ENCODE results near the gene COBLL1. TPM values are rescaled to one million over a fixed set of nuclear protein-coding genes. Genes with fewer than 3 reads are reported as not detected.

COBLL1 gene
- total RNA-seq, 2 experiments from 2014 or later = not detected

GRCh38 chr2:164846276-164846675 lies 4.7 kb upstream of the COBLL1 start:
- Mint-ChIP-seq H3K27ac (no peak overlapping the region), H3K27me3 (peaks cover 28% of the 10 kb centered on the region), H3K36me3 (no peaks in the 10 kb centered on the region), H3K4me1 (peaks cover 2% of the 10 kb centered on the region), H3K9me3 (ENCODE audit: low read depth) (no peaks in the 10 kb centered on the region), H3K4me3 (no peak overlapping the region)
- DNase-seq (no peak), ATAC-seq (no peak)
- CTCF ChIA-PET = no interaction called here

- Mint-ChIP-seq H3K4me3 (no peak overlapping the region), H3K4me1 (peaks cover 8% of the 10 kb centered on the region), H3K27ac (no peak overlapping the region), H3K36me3 (no peaks in the 10 kb centered on the region), H3K27me3 (peaks cover 40% of the 10 kb centered on the region), H3K9me3 (ENCODE audit: low read depth) (no peaks in the 10 kb centered on the region)
- ATAC-seq = no peak
- DNase-seq = no peak
- CTCF ChIA-PET = no interaction called here
These were observed 1.8 kb upstream of the COBLL1 start for GRCh38 chr2:164843346-164843911.

- H3K4me1 Mint-ChIP-seq = peaks cover 8% of the 10 kb centered on the region
- CTCF ChIA-PET = interaction anchor here (1.0 to 1.2 kb wide), 4 partner anchors 10 to 54 kb away, joined by 3 read pairs; no protein-coding TSS in a partner anchor
- no peak overlapping the region for H3K27ac Mint-ChIP-seq
- no peak overlapping the region for H3K4me3 Mint-ChIP-seq
- peaks cover 45% of the 10 kb centered on the region for H3K27me3 Mint-ChIP-seq
- ATAC-seq (no peak), DNase-seq (no peak)
- no peaks in the 10 kb centered on the region for H3K9me3 Mint-ChIP-seq (ENCODE audit: low read depth)
- H3K36me3 Mint-ChIP-seq = no peaks in the 10 kb centered on the region
These were observed 972 bp upstream of the COBLL1 start for GRCh38 chr2:164842624-164842966.

DNA sequence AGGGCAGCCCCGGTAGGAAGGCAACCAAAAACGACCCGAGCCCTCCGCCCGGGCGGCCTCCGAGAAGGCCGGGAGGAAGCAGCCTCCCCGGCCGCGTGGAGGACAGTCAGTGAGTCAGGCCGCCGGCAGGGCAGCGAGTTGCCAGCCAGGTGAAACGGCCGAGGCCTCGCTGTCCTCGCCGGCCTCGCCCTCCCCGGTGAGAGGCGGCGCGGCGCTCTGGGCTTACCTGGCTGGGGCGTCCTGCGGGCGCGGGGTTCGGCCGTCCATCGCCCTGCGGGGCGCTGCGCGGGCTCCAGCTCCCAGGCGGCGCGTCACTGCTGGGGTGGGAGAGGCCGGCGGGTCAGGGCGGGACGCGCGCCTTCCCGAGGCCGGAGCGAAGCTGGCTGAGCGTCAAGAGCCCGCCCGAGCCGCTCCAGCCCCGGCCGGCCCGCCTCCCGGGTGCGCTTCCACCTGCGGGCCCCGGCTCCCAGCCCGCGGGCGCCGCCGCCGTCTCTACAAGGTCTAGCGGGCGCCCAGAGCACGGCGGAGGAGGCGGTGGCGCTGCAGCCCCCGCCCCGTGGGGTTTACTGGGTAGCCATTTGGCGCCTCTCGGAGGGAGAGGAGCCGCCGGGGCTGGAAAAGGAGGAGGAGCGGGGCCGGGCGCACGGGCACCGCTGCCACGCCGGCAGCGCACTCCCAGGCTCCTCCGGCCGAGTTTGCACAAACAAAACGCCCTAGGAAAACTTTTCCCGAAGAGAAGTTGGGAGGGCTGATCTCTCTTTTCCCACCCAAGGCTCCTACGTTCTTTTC lies 499 bp downstream of the COBLL1 start:
- peak; percentile 40 for DNase-seq
- ATAC-seq = peak; percentile 78
- H3K4me1 Mint-ChIP-seq = peaks cover 8% of the 10 kb centered on the region
- no peak overlapping the region for H3K27ac Mint-ChIP-seq
- H3K27me3 Mint-ChIP-seq = peaks cover 45% of the 10 kb centered on the region
- no peaks in the 10 kb centered on the region for H3K9me3 Mint-ChIP-seq (ENCODE audit: low read depth)
- CTCF ChIA-PET = interaction anchor here (0.9 to 1.7 kb wide), 7 partner anchors 9 to 127 kb away, joined by 3 to 4 read pairs (median 3); no protein-coding TSS in a partner anchor
- no peaks in the 10 kb centered on the region for H3K36me3 Mint-ChIP-seq
- peak overlapping the region; percentile 50 for H3K4me3 Mint-ChIP-seq

DNA sequence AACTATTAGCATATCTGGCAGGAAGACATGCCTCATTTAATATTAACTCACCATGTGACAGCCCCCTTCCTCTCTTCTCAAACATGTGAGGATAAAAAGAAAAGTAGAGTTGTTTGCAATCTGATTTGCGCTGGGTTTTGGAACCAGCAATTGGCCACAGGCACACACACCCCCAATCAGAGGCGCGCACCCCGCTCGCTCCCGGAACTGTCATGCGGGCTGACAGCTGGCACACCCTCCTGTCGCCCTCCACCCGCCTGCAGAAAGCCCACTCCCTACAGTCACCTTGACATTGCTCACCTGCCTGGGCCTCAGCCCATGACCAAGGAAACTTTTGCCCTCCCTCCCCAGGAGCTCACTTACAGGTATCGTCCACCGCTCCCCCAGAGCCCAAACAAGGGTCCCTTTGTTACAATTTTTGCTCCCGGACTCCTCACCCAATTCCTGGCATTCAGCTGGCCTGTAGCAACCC lies 1.1 kb downstream of the COBLL1 start:
- no peaks in the 10 kb centered on the region for H3K9me3 Mint-ChIP-seq (ENCODE audit: low read depth)
- H3K36me3 Mint-ChIP-seq = no peaks in the 10 kb centered on the region
- H3K4me3 Mint-ChIP-seq = peak overlapping the region; percentile 43
- CTCF ChIA-PET = interaction anchor here (1.7 kb wide), 1 partner anchor 19 kb away, joined by 4 read pairs; no protein-coding TSS in a partner anchor
- DNase-seq (no peak), ATAC-seq (no peak)
- H3K4me1 Mint-ChIP-seq = peaks cover 8% of the 10 kb centered on the region
- H3K27ac Mint-ChIP-seq = no peak overlapping the region
- H3K27me3 Mint-ChIP-seq = peaks cover 45% of the 10 kb centered on the region

DNA sequence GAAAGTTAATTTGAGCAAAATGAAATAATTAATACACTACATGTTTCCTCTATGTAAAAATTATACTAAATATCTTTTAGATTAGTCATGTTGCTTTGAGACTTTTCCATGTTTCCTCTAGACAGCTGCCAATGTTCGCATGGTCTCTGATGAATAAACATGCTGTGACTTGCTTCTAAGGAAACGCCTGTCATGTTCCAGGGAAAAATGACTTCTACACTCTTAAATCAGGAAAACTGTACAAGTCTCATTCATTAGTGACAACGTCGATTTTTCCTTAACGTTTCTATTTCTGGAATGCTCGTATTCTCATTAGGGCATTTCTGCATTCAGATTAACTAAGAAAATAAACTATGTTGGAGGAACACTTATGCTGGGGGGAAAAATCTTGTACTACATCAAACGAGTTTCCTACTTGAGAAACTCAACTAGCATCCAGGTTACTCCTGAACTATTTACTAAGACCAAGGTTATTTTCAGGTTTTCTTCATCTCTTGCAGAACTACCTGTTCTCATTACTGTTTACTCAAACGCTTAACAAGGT lies 1.6 kb downstream of the COBLL1 start:
- Mint-ChIP-seq H3K27me3 (peaks cover 48% of the 10 kb centered on the region), H3K36me3 (no peaks in the 10 kb centered on the region), H3K9me3 (ENCODE audit: low read depth) (no peaks in the 10 kb centered on the region), H3K4me1 (peaks cover 8% of the 10 kb centered on the region), H3K27ac (no peak overlapping the region), H3K4me3 (peak overlapping the region; percentile 43)
- no peak for ATAC-seq
- no peak for DNase-seq
- CTCF ChIA-PET = no interaction called here

DNA sequence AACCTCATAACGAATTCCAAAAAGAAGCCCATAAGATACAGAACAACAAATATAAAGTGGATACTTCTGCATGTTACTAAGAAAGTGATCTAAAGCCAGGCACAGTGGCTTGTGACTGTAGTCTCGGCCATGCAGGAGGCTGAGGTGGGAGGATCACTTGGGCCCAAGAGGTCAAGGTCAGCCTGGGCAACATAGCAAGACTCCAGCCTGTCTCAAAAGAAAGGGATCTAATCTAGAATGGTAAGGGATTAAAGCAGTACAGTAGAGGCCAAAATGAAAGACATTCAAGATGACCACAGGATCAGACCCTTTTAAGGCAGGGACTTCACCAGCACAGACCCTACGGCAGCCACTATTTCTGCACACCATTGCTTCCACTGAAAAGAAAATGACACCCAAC lies 3.8 kb downstream of the COBLL1 start:
- CTCF ChIA-PET = no interaction called here
- Mint-ChIP-seq H3K36me3 (no peaks in the 10 kb centered on the region), H3K9me3 (ENCODE audit: low read depth) (no peaks in the 10 kb centered on the region), H3K4me1 (peaks cover 8% of the 10 kb centered on the region), H3K4me3 (no peak overlapping the region), H3K27ac (no peak overlapping the region), H3K27me3 (peaks cover 36% of the 10 kb centered on the region)
- ATAC-seq = no peak
- no peak for DNase-seq

DNA sequence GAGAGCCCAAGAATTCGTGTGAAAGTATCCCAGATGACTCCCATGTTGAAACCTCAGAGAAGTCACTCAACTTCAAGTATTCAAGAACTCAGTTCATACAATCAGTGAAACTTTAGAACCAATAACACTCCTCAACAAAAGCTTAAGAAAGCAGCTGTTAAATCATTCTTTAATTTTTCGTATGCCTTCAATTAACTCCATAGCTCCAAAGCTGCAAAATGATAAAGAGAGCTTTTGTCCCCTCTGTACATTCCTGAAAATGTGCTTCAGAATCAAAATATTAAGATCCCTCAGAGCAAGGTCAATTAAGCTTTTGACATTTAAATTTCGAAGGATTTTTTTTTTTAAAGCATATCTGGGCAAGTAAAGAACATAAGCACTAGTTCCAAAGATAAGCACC lies 4.7 kb downstream of the COBLL1 start:
- CTCF ChIA-PET = no interaction called here
- ATAC-seq (no peak), DNase-seq (no peak)
- Mint-ChIP-seq H3K27me3 (peaks cover 32% of the 10 kb centered on the region), H3K9me3 (ENCODE audit: low read depth) (no peaks in the 10 kb centered on the region), H3K4me1 (peaks cover 6% of the 10 kb centered on the region), H3K4me3 (no peak overlapping the region), H3K27ac (no peak overlapping the region), H3K36me3 (no peaks in the 10 kb centered on the region)

DNA sequence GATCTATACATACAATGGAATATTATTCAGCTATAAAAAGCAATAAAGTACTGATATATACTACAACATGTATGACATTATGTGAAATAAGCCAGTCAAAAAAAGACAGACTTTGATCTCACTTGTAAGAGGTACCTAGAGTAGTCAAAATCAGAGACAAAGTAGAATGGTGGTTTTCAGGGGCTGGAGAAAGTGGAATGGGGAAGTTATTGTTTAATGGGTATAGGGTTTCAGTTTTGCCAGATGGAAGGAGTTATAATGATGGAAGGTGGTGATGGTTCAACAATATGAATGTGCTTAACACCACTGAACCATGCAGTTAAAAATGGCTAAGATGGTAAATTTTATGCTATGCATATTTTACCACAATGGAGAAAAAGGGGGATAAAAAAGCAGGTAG lies 6.3 kb downstream of the COBLL1 start:
- H3K27ac Mint-ChIP-seq = no peak overlapping the region
- no peaks in the 10 kb centered on the region for H3K36me3 Mint-ChIP-seq
- peaks cover 24% of the 10 kb centered on the region for H3K27me3 Mint-ChIP-seq
- H3K4me1 Mint-ChIP-seq = peaks cover 1% of the 10 kb centered on the region
- CTCF ChIA-PET = no interaction called here
- ATAC-seq (no peak), DNase-seq (no peak)
- H3K4me3 Mint-ChIP-seq = no peak overlapping the region
- H3K9me3 Mint-ChIP-seq (ENCODE audit: low read depth) = no peaks in the 10 kb centered on the region

DNA sequence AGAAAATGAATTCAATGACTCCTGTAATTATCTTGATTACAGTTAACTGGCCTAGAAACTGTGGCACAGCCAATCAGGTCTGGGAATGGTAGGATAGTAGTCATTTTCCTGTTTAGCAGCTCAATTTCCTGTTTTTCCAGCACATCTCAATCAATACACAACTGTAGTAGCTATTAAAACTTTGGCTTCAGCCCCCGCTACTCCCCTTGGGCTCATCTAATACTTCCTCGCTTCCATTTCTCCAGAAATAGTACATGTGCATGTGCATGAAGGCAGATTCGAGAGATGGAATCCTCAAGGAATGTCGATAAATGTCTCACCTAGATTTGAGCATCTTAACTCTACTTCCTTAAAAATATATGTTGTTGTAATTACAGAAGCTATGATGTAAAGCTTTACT lies 9.7 kb downstream of the COBLL1 start:
- Mint-ChIP-seq H3K36me3 (no peaks in the 10 kb centered on the region), H3K4me1 (no peaks in the 10 kb centered on the region), H3K27me3 (peaks cover 3% of the 10 kb centered on the region), H3K4me3 (no peak overlapping the region), H3K27ac (no peak overlapping the region), H3K9me3 (ENCODE audit: low read depth) (no peaks in the 10 kb centered on the region)
- CTCF ChIA-PET = interaction anchor here (1.4 kb wide), 1 partner anchor 10 kb away, joined by 3 read pairs; the partner anchor contains the start of gene COBLL1
- ATAC-seq (no peak), DNase-seq (no peak)

- CTCF ChIA-PET = no interaction called here
- Mint-ChIP-seq H3K9me3 (ENCODE audit: low read depth) (no peaks in the 10 kb centered on the region), H3K4me1 (no peaks in the 10 kb centered on the region), H3K4me3 (no peak overlapping the region), H3K27me3 (peaks cover 3% of the 10 kb centered on the region), H3K27ac (no peak overlapping the region), H3K36me3 (no peaks in the 10 kb centered on the region)
- DNase-seq (no peak), ATAC-seq (no peak)
These were observed 10.4 kb downstream of the COBLL1 start for GRCh38 chr2:164831180-164831579.

GRCh38 chr2:164826293-164827243 lies 15.1 kb downstream of the COBLL1 start:
- no peaks in the 10 kb centered on the region for H3K4me1 Mint-ChIP-seq
- no peak overlapping the region for H3K4me3 Mint-ChIP-seq
- no peaks in the 10 kb centered on the region for H3K9me3 Mint-ChIP-seq (ENCODE audit: low read depth)
- H3K36me3 Mint-ChIP-seq = no peaks in the 10 kb centered on the region
- ATAC-seq (no peak), DNase-seq (no peak)
- H3K27me3 Mint-ChIP-seq = no peaks in the 10 kb centered on the region
- CTCF ChIA-PET = no interaction called here
- no peak overlapping the region for H3K27ac Mint-ChIP-seq

DNA sequence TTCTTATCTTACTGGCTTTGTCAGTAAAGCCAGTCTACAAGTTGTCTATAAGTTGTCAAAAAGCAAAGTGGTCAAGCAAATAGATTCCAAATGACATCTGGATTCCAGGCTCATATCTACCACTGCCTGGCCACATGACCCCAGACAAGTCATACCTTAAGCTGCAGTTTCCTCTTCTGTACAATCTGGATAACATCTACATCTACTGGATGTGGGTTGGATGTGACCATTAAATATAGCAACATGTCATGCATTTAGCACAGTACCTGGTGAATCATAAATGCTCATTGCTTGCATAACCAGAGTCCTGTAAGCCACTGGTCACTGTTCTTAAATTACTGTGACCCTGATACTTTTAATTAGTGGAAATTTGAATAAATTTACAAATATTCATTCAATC lies 16.8 kb downstream of the COBLL1 start:
- CTCF ChIA-PET = no interaction called here
- Mint-ChIP-seq H3K4me1 (no peaks in the 10 kb centered on the region), H3K27me3 (no peaks in the 10 kb centered on the region), H3K27ac (no peak overlapping the region), H3K36me3 (no peaks in the 10 kb centered on the region), H3K4me3 (no peak overlapping the region), H3K9me3 (ENCODE audit: low read depth) (no peaks in the 10 kb centered on the region)
- no peak for ATAC-seq
- DNase-seq = no peak
